Left renal cortex interstitium (tissue), 4 donors: ENCODE measurements around the gene SPDYE5. TPM values are rescaled to one million over a fixed set of nuclear protein-coding genes. Genes with fewer than 3 reads are reported as not detected.

Experiments used
- DNase-seq, 4 donors: peaks; one replicate each; pipeline ENCODE4 v3.0.0-alpha.2; 2013; ENCODE audit warnings: low read depth in 4 of 4, low spot score in 2 of 4, missing footprints in 1 of 4
- polyA plus RNA-seq, 4 donors: library from polyadenylated mRNA; unstranded; fragments of 120-200 nt; gene quantifications; one replicate each; pipeline ENCODE4 v1.2.1, GENCODE V29; 2013; ENCODE audit not compliant: insufficient read length in 4 of 4

Gene SPDYE5
- polyA plus RNA-seq, 4 donors = 0.76 to 8.4 (median 3.2) TPM

DNA sequence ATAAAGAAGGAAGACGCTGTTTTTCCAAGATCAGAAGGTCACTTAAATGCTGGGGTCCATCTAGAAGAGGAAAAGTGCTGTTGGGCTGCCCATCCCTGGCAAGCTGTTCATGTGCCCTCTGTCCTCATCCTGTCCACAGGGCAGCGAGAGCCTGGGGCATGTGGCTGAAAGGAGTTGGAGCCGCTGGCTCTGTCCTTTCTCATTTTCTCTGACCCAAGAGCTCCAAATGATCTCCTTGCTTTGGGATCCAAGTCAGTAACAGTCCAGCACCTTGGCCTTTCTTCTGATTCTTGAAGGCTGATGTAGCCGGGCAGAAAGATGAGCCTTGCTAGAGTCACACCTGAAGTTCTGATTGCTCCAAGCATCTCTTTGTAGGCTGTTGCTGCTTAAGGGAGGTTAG is 44.4 kb downstream of the SPDYE5 start:
- DNase-seq = no peak

GRCh38 chr7:75536940-75537538 is 44.9 kb downstream of the SPDYE5 start:
- no peak for DNase-seq

- DNase-seq = no peak
These were observed 45.6 kb downstream of the SPDYE5 start for GRCh38 chr7:75537731-75538130.

- no peak for DNase-seq
These were observed 54.3 kb downstream of the SPDYE5 start for GRCh38 chr7:75546237-75547015.

Other genes starting within 250 kb of the SPDYE5 start
- 10 to 100 TPM in 2 of 4 donors, 1 to 10 TPM in 2; 2.2 to 13.5 (median 9.6) TPM for gene TRIM73, start 96.7 kb upstream of the SPDYE5 start, polyA plus RNA-seq
- gene POM121C, start 6.0 kb upstream of the SPDYE5 start, polyA plus RNA-seq = 10 to 100 TPM; 44.1 to 70.2 (median 58.4) TPM
- 10 to 100 TPM; 33.0 to 40.3 (median 34.0) TPM for gene HIP1, start 246.6 kb downstream of the SPDYE5 start, polyA plus RNA-seq